GM23338 (cell line): ENCODE data around the gene SULT1C3. TPM values are rescaled to one million over a fixed set of nuclear protein-coding genes. Genes with fewer than 3 reads are reported as not detected.

ENCODE experiments used
- ATAC-seq: fragments of 200-7000 bp; cut with Tn5 transposase; 3 replicates; pipeline ENCODE4 v1.9.1; 2020
- DNase-seq: peaks from one replicate; pipeline ENCODE4 v3.0.0-alpha.2; 2015; ENCODE audit warnings: low spot score
- H2AFZ ChIP-seq: fragments of 200-600 bp; sonication (generic); 2 replicates; pipeline ENCODE4 v1.8.0; 2016; ENCODE audit warnings: antibody characterized with exemption, mild to moderate bottlenecking, moderate library complexity
- H3F3A ChIP-seq: fragments of 200-600 bp; sonication (generic); replicated peaks from 2 replicates; pipeline ENCODE4 v1.8.0; 2017; ENCODE audit warnings: antibody characterized with exemption, mixed run types, low read depth
- H3K27ac ChIP-seq: fragments of 200-600 bp; sonication (generic); 2 replicates; pipeline ENCODE4 v1.6.1; 2016; ENCODE audit warnings: low read depth
- H3K27me3 ChIP-seq: fragments of 200-600 bp; sonication (generic); 2 replicates; pipeline ENCODE4 v1.8.0; 2016; ENCODE audit warnings: mild to moderate bottlenecking, mixed run types, moderate library complexity; ENCODE audit not compliant: insufficient read depth
- H3K36me3 ChIP-seq: fragments of 200-600 bp; sonication (generic); 2 replicates; pipeline ENCODE4 v1.8.0; 2016; ENCODE audit warnings: mild to moderate bottlenecking; ENCODE audit not compliant: insufficient read depth
- H3K4me1 ChIP-seq: fragments of 200-600 bp; sonication (generic); 2 replicates; pipeline ENCODE4 v1.8.0; 2016; ENCODE audit warnings: mild to moderate bottlenecking, moderate library complexity; ENCODE audit not compliant: insufficient read depth
- H3K4me2 ChIP-seq: fragments of 200-600 bp; sonication (generic); 2 replicates; pipeline ENCODE4 v1.7.1; 2017; ENCODE audit warnings: mixed run types
- H3K4me3 ChIP-seq: fragments of 200-600 bp; sonication (generic); 2 replicates; pipeline ENCODE4 v1.6.1; 2016; ENCODE audit warnings: mixed run types
- H3K79me2 ChIP-seq: fragments of 200-600 bp; sonication (generic); replicated peaks from 2 replicates; pipeline ENCODE4 v1.8.0; 2017; ENCODE audit warnings: mild to moderate bottlenecking; ENCODE audit not compliant: insufficient read depth
- H3K9me2 ChIP-seq: fragments of 200-600 bp; sonication (generic); 2 replicates; pipeline ENCODE4 v1.8.0; 2017; ENCODE audit not compliant: insufficient read depth
- H4K20me1 ChIP-seq: fragments of 200-600 bp; sonication (generic); replicated peaks from 2 replicates; pipeline ENCODE4 v1.8.0; 2017; ENCODE audit warnings: mild to moderate bottlenecking; ENCODE audit not compliant: insufficient read depth
- H3K27ac Mint-ChIP-seq: 2 replicates; pipeline ENCODE4 v1.8.0; 2020; ENCODE audit warnings: inconsistent platforms, mild to moderate bottlenecking, moderate library complexity, mixed read lengths
- H3K27me3 Mint-ChIP-seq: 3 replicates; pipeline ENCODE4 v1.8.0; 2022; ENCODE audit warnings: low read depth, mild to moderate bottlenecking, moderate library complexity, mixed read lengths, inconsistent platforms; ENCODE audit not compliant: insufficient read depth, poor library complexity
- H3K36me3 Mint-ChIP-seq: 3 replicates; pipeline ENCODE4 v1.8.0; 2021; ENCODE audit warnings: low read depth, mild to moderate bottlenecking, inconsistent platforms, moderate library complexity, mixed read lengths
- H3K4me1 Mint-ChIP-seq: 3 replicates; pipeline ENCODE4 v1.8.0; 2020; ENCODE audit warnings: mild to moderate bottlenecking, inconsistent platforms, mixed read lengths
- H3K4me3 Mint-ChIP-seq: 3 replicates; pipeline ENCODE4 v1.8.0; 2021; ENCODE audit warnings: moderate library complexity, mild to moderate bottlenecking, inconsistent platforms, mixed read lengths
- H3K9me3 Mint-ChIP-seq: 3 replicates; pipeline ENCODE4 v1.8.0; 2020; ENCODE audit warnings: moderate library complexity, mild to moderate bottlenecking, inconsistent platforms, mixed read lengths
- CREB1 ChIP-seq: fragments of 250-450 bp; sonication (Bioruptor Pico); IDR thresholded peaks from 2 replicates; pipeline ENCODE4 v1.5.0; 2020; ENCODE audit warnings: low read depth, mild to moderate bottlenecking, moderate library complexity
- EZH2 ChIP-seq: fragments of 200-600 bp; sonication (generic); IDR thresholded peaks from one replicate; pipeline ENCODE4 v1.8.0; 2017; ENCODE audit warnings: antibody characterized with exemption, mild to moderate bottlenecking, low read depth; ENCODE audit not compliant: unreplicated experiment
- EZH2phosphoT487 ChIP-seq: fragments of 200-600 bp; sonication (generic); IDR thresholded peaks from one replicate; pipeline ENCODE4 v1.8.1; 2018; ENCODE audit warnings: antibody characterized with exemption; ENCODE audit not compliant: unreplicated experiment
- JUNB ChIP-seq: IDR thresholded peaks from one replicate; pipeline ENCODE4 v1.6.1; 2016; ENCODE audit warnings: antibody characterized with exemption; ENCODE audit not compliant: unreplicated experiment
- NANOG ChIP-seq: IDR thresholded peaks from 2 replicates; pipeline ENCODE4 v1.6.1; 2016; ENCODE audit warnings: antibody characterized with exemption, borderline replicate concordance
- POLR2AphosphoS5 ChIP-seq: IDR thresholded peaks from 2 replicates; pipeline ENCODE4 v1.6.1; 2016; ENCODE audit warnings: antibody characterized with exemption, low read depth
- STAT1 ChIP-seq: IDR thresholded peaks from one replicate; pipeline ENCODE4 v1.6.1; 2016; ENCODE audit warnings: antibody characterized with exemption; ENCODE audit not compliant: unreplicated experiment
- ZNF114 ChIP-seq: fragments of 250-450 bp; sonication (Bioruptor Pico); IDR thresholded peaks from 2 replicates; pipeline ENCODE4 v1.5.0; 2020; ENCODE audit warnings: mild to moderate bottlenecking, moderate library complexity
- ZNF331 ChIP-seq: fragments of 250-450 bp; sonication (Bioruptor Pico); IDR thresholded peaks from 2 replicates; pipeline ENCODE4 v1.5.0; 2020; ENCODE audit warnings: low read depth, mild to moderate bottlenecking, moderate library complexity
- polyA plus RNA-seq: library from polyadenylated mRNA; unstranded; fragments of >200 nt; fragmentation: Nextera tagmentation; extraction: Ambion mirVana; gene quantifications from 2 replicates; pipeline ENCODE4 v1.2.1, GENCODE V29; 2016
- total RNA-seq: library from RNA; depleted of rRNA; stranded (reverse); fragments of >200 nt; shearing (Covaris generic); gene quantifications from 2 replicates; pipeline ENCODE4 v1.2.3, GENCODE V29; 2014
- TF ChIP-seq, protein P1 (sequence below): IDR thresholded peaks from one replicate; pipeline ENCODE4 v1.6.1; 2018; ENCODE audit warnings: antibody characterized with exemption; ENCODE audit not compliant: unreplicated experiment
- TF ChIP-seq, protein P2 (sequence below), 2 experiments: fragments of 200-600 bp in 1 of 2; sonication (generic) in 1 of 2; conservative IDR thresholded peaks; 2 replicates each; pipeline versions ENCODE4 v1.5.1 to v1.6.1; 2016 to 2017; ENCODE audit warnings: antibody characterized with exemption in 2 of 2, low read depth in 2 of 2, mild to moderate bottlenecking in 2 of 2, moderate library complexity in 1 of 2
- TF ChIP-seq, protein P3 (sequence below): fragments of 250-450 bp; sonication (Bioruptor Pico); IDR thresholded peaks from 2 replicates; pipeline ENCODE4 v1.5.0; 2020; ENCODE audit warnings: mild to moderate bottlenecking, moderate library complexity
- TF ChIP-seq, protein P4 (sequence below): IDR thresholded peaks from 2 replicates; pipeline ENCODE4 v1.6.1; 2016; ENCODE audit warnings: antibody characterized with exemption

The SULT1C3 gene
- total and polyA plus RNA-seq, 2 experiments from 2014 or later, result not detected

DNA sequence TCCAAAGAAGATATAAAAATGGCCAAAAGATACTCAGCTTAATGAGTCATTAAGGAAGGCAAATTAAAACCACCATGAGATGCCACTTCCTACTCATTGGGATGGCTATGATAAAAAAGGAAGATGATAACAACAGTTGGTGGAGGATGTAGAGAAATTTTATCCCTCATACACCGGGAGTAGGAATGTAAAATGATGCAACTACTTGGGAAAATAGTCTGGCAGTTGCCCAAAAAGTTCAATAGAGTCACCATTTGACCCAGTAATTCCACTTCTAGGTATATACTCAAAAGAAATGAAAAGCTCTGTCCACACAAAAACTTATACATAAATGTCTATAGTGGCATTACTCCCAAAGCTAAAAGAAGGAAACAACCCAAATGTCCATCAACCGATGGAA, 38.9 kb downstream of the SULT1C3 start:
- no peaks in the 10 kb centered on the region for H3F3A ChIP-seq
- no peaks in the 10 kb centered on the region for H3K36me3 Mint-ChIP-seq
- ATAC-seq (no peak), DNase-seq (no peak)
- 0 out of 2 replicates have a peak, but pooled peaks cover 4% of the 10 kb centered on the region for H3K9me2 ChIP-seq
- H3K79me2 ChIP-seq, result no peaks in the 10 kb centered on the region
- H3K4me1 Mint-ChIP-seq, result no peaks in the 10 kb centered on the region
- no peak overlapping the region for H3K4me3 Mint-ChIP-seq
- H3K27ac ChIP-seq, result no peak overlapping the region
- H3K27me3 ChIP-seq, result no peaks in the 10 kb centered on the region
- no peak overlapping the region for H2AFZ ChIP-seq
- no peak overlapping the region for H3K27ac Mint-ChIP-seq
- no peaks in the 10 kb centered on the region for H3K4me1 ChIP-seq
- H3K36me3 ChIP-seq, result no peaks in the 10 kb centered on the region
- no peaks in the 10 kb centered on the region for H3K9me3 Mint-ChIP-seq
- TF ChIP-seq POLR2AphosphoS5 (no peak), JUNB (no peak), NANOG (no peak), ZNF114 (CRISPR knock-in tag) (no peak), EZH2 (no peak), EZH2phosphoT487 (no peak), CREB1 (no peak), ZNF331 (CRISPR knock-in tag) (no peak), STAT1 (no peak)
- TF ChIP-seq, protein P1, sequence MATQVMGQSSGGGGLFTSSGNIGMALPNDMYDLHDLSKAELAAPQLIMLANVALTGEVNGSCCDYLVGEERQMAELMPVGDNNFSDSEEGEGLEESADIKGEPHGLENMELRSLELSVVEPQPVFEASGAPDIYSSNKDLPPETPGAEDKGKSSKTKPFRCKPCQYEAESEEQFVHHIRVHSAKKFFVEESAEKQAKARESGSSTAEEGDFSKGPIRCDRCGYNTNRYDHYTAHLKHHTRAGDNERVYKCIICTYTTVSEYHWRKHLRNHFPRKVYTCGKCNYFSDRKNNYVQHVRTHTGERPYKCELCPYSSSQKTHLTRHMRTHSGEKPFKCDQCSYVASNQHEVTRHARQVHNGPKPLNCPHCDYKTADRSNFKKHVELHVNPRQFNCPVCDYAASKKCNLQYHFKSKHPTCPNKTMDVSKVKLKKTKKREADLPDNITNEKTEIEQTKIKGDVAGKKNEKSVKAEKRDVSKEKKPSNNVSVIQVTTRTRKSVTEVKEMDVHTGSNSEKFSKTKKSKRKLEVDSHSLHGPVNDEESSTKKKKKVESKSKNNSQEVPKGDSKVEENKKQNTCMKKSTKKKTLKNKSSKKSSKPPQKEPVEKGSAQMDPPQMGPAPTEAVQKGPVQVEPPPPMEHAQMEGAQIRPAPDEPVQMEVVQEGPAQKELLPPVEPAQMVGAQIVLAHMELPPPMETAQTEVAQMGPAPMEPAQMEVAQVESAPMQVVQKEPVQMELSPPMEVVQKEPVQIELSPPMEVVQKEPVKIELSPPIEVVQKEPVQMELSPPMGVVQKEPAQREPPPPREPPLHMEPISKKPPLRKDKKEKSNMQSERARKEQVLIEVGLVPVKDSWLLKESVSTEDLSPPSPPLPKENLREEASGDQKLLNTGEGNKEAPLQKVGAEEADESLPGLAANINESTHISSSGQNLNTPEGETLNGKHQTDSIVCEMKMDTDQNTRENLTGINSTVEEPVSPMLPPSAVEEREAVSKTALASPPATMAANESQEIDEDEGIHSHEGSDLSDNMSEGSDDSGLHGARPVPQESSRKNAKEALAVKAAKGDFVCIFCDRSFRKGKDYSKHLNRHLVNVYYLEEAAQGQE, result no peak
- TF ChIP-seq, protein P2, sequence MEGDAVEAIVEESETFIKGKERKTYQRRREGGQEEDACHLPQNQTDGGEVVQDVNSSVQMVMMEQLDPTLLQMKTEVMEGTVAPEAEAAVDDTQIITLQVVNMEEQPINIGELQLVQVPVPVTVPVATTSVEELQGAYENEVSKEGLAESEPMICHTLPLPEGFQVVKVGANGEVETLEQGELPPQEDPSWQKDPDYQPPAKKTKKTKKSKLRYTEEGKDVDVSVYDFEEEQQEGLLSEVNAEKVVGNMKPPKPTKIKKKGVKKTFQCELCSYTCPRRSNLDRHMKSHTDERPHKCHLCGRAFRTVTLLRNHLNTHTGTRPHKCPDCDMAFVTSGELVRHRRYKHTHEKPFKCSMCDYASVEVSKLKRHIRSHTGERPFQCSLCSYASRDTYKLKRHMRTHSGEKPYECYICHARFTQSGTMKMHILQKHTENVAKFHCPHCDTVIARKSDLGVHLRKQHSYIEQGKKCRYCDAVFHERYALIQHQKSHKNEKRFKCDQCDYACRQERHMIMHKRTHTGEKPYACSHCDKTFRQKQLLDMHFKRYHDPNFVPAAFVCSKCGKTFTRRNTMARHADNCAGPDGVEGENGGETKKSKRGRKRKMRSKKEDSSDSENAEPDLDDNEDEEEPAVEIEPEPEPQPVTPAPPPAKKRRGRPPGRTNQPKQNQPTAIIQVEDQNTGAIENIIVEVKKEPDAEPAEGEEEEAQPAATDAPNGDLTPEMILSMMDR (conservative IDR thresholded peaks at IDR 0.05; ENCODE audit: low read depth in 2 of 2), result no peak
- TF ChIP-seq, protein P3, sequence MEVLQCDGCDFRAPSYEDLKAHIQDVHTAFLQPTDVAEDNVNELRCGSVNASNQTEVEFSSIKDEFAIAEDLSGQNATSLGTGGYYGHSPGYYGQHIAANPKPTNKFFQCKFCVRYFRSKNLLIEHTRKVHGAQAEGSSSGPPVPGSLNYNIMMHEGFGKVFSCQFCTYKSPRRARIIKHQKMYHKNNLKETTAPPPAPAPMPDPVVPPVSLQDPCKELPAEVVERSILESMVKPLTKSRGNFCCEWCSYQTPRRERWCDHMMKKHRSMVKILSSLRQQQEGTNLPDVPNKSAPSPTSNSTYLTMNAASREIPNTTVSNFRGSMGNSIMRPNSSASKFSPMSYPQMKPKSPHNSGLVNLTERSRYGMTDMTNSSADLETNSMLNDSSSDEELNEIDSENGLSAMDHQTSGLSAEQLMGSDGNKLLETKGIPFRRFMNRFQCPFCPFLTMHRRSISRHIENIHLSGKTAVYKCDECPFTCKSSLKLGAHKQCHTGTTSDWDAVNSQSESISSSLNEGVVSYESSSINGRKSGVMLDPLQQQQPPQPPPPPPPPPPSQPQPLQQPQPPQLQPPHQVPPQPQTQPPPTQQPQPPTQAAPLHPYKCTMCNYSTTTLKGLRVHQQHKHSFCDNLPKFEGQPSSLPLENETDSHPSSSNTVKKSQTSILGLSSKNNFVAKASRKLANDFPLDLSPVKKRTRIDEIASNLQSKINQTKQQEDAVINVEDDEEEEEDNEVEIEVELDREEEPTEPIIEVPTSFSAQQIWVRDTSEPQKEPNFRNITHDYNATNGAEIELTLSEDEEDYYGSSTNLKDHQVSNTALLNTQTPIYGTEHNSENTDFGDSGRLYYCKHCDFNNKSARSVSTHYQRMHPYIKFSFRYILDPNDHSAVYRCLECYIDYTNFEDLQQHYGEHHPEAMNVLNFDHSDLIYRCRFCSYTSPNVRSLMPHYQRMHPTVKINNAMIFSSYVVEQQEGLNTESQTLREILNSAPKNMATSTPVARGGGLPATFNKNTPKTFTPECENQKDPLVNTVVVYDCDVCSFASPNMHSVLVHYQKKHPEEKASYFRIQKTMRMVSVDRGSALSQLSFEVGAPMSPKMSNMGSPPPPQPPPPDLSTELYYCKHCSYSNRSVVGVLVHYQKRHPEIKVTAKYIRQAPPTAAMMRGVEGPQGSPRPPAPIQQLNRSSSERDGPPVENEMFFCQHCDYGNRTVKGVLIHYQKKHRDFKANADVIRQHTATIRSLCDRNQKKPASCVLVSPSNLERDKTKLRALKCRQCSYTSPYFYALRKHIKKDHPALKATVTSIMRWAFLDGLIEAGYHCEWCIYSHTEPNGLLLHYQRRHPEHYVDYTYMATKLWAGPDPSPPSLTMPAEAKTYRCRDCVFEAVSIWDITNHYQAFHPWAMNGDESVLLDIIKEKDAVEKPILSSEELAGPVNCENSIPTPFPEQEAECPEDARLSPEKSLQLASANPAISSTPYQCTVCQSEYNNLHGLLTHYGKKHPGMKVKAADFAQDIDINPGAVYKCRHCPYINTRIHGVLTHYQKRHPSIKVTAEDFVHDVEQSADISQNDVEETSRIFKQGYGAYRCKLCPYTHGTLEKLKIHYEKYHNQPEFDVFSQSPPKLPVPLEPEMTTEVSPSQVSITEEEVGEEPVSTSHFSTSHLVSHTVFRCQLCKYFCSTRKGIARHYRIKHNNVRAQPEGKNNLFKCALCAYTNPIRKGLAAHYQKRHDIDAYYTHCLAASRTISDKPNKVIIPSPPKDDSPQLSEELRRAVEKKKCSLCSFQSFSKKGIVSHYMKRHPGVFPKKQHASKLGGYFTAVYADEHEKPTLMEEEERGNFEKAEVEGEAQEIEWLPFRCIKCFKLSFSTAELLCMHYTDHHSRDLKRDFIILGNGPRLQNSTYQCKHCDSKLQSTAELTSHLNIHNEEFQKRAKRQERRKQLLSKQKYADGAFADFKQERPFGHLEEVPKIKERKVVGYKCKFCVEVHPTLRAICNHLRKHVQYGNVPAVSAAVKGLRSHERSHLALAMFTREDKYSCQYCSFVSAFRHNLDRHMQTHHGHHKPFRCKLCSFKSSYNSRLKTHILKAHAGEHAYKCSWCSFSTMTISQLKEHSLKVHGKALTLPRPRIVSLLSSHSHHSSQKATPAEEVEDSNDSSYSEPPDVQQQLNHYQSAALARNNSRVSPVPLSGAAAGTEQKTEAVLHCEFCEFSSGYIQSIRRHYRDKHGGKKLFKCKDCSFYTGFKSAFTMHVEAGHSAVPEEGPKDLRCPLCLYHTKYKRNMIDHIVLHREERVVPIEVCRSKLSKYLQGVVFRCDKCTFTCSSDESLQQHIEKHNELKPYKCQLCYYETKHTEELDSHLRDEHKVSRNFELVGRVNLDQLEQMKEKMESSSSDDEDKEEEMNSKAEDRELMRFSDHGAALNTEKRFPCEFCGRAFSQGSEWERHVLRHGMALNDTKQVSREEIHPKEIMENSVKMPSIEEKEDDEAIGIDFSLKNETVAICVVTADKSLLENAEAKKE (CRISPR knock-in tag), result no peak
- TF ChIP-seq, protein P4, sequence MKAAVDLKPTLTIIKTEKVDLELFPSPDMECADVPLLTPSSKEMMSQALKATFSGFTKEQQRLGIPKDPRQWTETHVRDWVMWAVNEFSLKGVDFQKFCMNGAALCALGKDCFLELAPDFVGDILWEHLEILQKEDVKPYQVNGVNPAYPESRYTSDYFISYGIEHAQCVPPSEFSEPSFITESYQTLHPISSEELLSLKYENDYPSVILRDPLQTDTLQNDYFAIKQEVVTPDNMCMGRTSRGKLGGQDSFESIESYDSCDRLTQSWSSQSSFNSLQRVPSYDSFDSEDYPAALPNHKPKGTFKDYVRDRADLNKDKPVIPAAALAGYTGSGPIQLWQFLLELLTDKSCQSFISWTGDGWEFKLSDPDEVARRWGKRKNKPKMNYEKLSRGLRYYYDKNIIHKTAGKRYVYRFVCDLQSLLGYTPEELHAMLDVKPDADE, result no peak
- H3K4me3 ChIP-seq, result no peak overlapping the region
- H3K4me2 ChIP-seq, result no peak overlapping the region
- H4K20me1 ChIP-seq, result no peaks in the 10 kb centered on the region
- no peaks in the 10 kb centered on the region for H3K27me3 Mint-ChIP-seq
